B cell (primary cell): ENCODE data around the gene KRT80.

Experiments used
- CTCF ChIP-seq: fragments of 200-600 bp; IDR thresholded peaks from one replicate; pipeline ENCODE4 v1.8.0; 2022; ENCODE audit warnings: antibody characterized with exemption, mild to moderate bottlenecking
- EZH2 ChIP-seq: IDR thresholded peaks from 2 replicates; pipeline ENCODE4 v1.6.1; 2012; ENCODE audit warnings: borderline replicate concordance, low read depth, mild to moderate bottlenecking, moderate library complexity, low read length; ENCODE audit not compliant: insufficient read depth, poor library complexity, severe bottlenecking

GRCh38 chr12:52172956-52173355 is 18.9 kb downstream of the KRT80 start:
- TF ChIP-seq CTCF (no peak), EZH2 (no peak)
